Femur (tissue), 1 donor: Measurements from ENCODE around the gene ZMAT1.
A peak's percentile ranks its signal among the peaks of the same experiment; 100 is the strongest.
"Not testable (repeated sequence)": the region's sequence is repeated elsewhere in the genome, so short reads cannot be mapped to it uniquely, and the experiment has no call there.

Experiments
- DNase-seq: peaks from one replicate; pipeline ENCODE4 v3.0.0-alpha.2; 2017

ZMAT1 gene

GRCh38 chrX:101931488-101932248 lies at the start of gene ZMAT1:
Gene ZMAT1 (minus strand): TSS chrX:101932027. CDS start chrX:101932008, 19 bp downstream.
- peak; percentile 91 for DNase-seq

- DNase-seq: no peak
Observed at GRCh38 chrX:101977106-101977505, 45.3 kb upstream of the ZMAT1 start.

GRCh38 chrX:101973066-101973465 lies 41.2 kb upstream of the ZMAT1 start:
- DNase-seq: no peak

GRCh38 chrX:101964923-101965539 lies 33.2 kb upstream of the ZMAT1 start:
- not testable (repeated sequence) for DNase-seq

GRCh38 chrX:101958139-101958538 lies 26.3 kb upstream of the ZMAT1 start:
- DNase-seq: no peak

- DNase-seq: no peak
Observed at GRCh38 chrX:101957174-101957573, 25.3 kb upstream of the ZMAT1 start.

GRCh38 chrX:101956556-101956955 lies 24.7 kb upstream of the ZMAT1 start:
- DNase-seq: no peak

- no peak for DNase-seq
Observed at GRCh38 chrX:101950581-101950980, 18.8 kb upstream of the ZMAT1 start.

- no peak for DNase-seq
Observed at GRCh38 chrX:101932249-101932570, 383 bp upstream of the ZMAT1 start.

GRCh38 chrX:101931136-101931487 lies 715 bp downstream of the ZMAT1 start:
- no peak for DNase-seq

- DNase-seq: no peak
Observed at GRCh38 chrX:101925733-101926132, 6.1 kb downstream of the ZMAT1 start.

GRCh38 chrX:101918751-101919150 lies 13.1 kb downstream of the ZMAT1 start:
- no peak for DNase-seq

- DNase-seq: no peak
Observed at GRCh38 chrX:101906136-101906796, 25.6 kb downstream of the ZMAT1 start.

GRCh38 chrX:101904996-101905395 lies 26.8 kb downstream of the ZMAT1 start:
- DNase-seq: no peak
